HepG2 (cell line): ENCODE data around the gene ASAP2. TPM values are rescaled to one million over a fixed set of nuclear protein-coding genes. Genes with fewer than 3 reads are reported as not detected.

Experiments
- FOXK1 ChIP-seq: sonication (generic); formaldehyde crosslinking; IDR thresholded peaks from 2 replicates; pipeline ENCODE4 v1.4.0; 2020; ENCODE audit warnings: low read depth, missing genetic modification reagents, borderline replicate concordance
- MED13 ChIP-seq: sonication (generic); formaldehyde crosslinking; IDR thresholded peaks from 2 replicates; pipeline ENCODE4 v1.5.0; 2020; ENCODE audit warnings: missing genetic modification reagents
- RORA ChIP-seq: sonication (generic); formaldehyde crosslinking; IDR thresholded peaks from 2 replicates; pipeline ENCODE4 v1.5.0; 2020; ENCODE audit warnings: mild to moderate bottlenecking, missing genetic modification reagents, moderate library complexity
- SRSF1 ChIP-seq: fragments of 200-400 bp; formaldehyde crosslinking; optimal IDR thresholded peaks from 2 replicates; pipeline ENCODE3; 2017; ENCODE audit warnings: mild to moderate bottlenecking, low read depth, low read length, moderate library complexity
- ZFP37 ChIP-seq: sonication (generic); formaldehyde crosslinking; IDR thresholded peaks from 2 replicates; pipeline ENCODE4 v1.4.0; 2020; ENCODE audit warnings: missing genetic modification reagents, borderline replicate concordance
- ZNF468 ChIP-seq: sonication (generic); formaldehyde crosslinking; IDR thresholded peaks from 2 replicates; pipeline ENCODE4 v1.8.0; 2022; ENCODE audit warnings: mild to moderate bottlenecking, moderate library complexity, missing genetic modification reagents
- ZNF501 ChIP-seq: sonication (generic); formaldehyde crosslinking; IDR thresholded peaks from 2 replicates; pipeline ENCODE4 v1.5.1; 2020; ENCODE audit warnings: mild to moderate bottlenecking, moderate library complexity, missing genetic modification reagents
- ZNF512 ChIP-seq: sonication (generic); formaldehyde crosslinking; IDR thresholded peaks from 2 replicates; pipeline ENCODE4 v1.4.0; 2020; ENCODE audit warnings: mild to moderate bottlenecking, missing genetic modification reagents
- ZNF614 ChIP-seq: IDR thresholded peaks from 2 replicates; pipeline ENCODE4 v1.6.1; 2018; ENCODE audit warnings: missing biosample characterization, missing genetic modification reagents, inconsistent platforms, borderline replicate concordance
- ZNF616 ChIP-seq: sonication (generic); formaldehyde crosslinking; IDR thresholded peaks from 2 replicates; pipeline ENCODE4 v1.5.0; 2020; ENCODE audit warnings: low read depth, mild to moderate bottlenecking, missing genetic modification reagents
- ZNF790 ChIP-seq: sonication (generic); formaldehyde crosslinking; IDR thresholded peaks from 2 replicates; pipeline ENCODE4 v1.8.0; 2022; ENCODE audit warnings: missing genetic modification reagents, mild to moderate bottlenecking, borderline replicate concordance
- polyA plus RNA-seq, 8 experiments: library from polyadenylated mRNA; depleted of rRNA in 3 of 8; stranded (reverse) in 7 of 8; unstranded in 1 of 8; fragments of >200 nt; fragmentation: Illumina TruSeq in 4 of 8; extraction: Trizol in 4 of 8; gene quantifications; 2 replicates each; pipeline versions ENCODE4 v1.2.1 to v1.2.3, GENCODE V29; 2011 to 2016; ENCODE audit warnings: low read depth in 4 of 8, missing spikeins in 1 of 8, mixed read lengths in 1 of 8; ENCODE audit not compliant: insufficient read depth in 1 of 8
- total RNA-seq, 5 experiments: library from RNA; depleted of rRNA; stranded (reverse); fragments of >200 nt; fragmentation: Illumina TruSeq; extraction: Trizol; gene quantifications; 2 replicates each; pipeline ENCODE4 v1.2.3, GENCODE V29; 2016; ENCODE audit warnings: low read depth in 1 of 5
- TF ChIP-seq, protein P1 (sequence below): sonication (generic); formaldehyde crosslinking; IDR thresholded peaks from 2 replicates; pipeline ENCODE4 v1.4.0; 2020; ENCODE audit warnings: mild to moderate bottlenecking, missing genetic modification reagents

Gene ASAP2
- total and polyA plus RNA-seq, 2 of the 13 experiments (the other 11 are each of a cell fraction or from before 2014, with no cell fraction given): 7.3 to 22.3 TPM

DNA sequence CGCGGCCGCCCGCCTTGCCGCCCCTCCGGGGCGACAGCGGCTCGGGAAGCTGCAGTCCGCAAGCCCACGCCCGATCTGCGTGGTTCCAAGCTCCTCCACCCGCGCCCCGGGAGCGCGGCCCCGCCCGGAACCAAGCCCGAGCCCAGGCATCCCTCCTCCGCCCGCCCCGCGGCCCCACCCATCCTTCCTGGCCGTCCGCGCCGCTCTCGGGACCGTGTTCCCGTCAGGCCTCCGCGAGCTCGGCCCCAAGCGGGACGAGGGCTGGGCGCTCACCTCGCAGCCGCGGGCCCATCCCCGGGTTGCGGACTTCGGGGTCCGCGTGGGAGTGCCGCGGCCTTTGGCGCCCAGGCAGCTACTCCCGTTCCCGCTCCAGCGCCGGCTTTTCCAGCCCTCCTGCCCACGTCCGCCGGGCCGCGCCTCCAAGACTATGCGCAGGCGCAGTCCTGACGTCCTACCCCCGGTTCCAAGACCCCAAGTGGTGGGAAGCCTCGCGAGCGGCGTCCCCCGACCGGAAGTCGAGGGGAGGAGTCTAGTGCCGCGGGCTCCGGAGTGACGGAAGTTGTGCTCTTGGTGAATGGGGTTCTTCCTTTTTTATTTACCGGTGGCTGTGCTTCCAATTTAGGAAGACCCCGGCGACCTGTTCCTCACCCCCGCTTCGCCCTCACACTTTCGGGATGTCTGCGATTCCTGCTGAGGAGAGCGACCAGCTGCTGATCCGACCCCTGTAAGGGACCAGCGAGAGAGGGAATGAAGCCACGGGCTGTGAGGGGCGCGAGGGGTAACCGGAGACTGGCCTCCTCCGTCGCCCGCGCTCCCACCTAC, 216.7 kb downstream of the ASAP2 start, which contains the start of the genes CPSF3 and ITGB1BP1 (continued):
- no peak for TF ChIP-seq ZNF616 (CRISPR knock-in tag)
- TF ChIP-seq SRSF1: peak; percentile 36
- TF ChIP-seq, protein P1, sequence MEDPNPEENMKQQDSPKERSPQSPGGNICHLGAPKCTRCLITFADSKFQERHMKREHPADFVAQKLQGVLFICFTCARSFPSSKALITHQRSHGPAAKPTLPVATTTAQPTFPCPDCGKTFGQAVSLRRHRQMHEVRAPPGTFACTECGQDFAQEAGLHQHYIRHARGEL: no peak
- no peak for TF ChIP-seq FOXK1 (CRISPR knock-in tag)
- peak; percentile 95 for TF ChIP-seq ZNF501 (CRISPR knock-in tag)
- peak; percentile 26; the same call in 1 of the 2 replicates for TF ChIP-seq ZNF614 (CRISPR knock-in tag)
- TF ChIP-seq ZFP37 (CRISPR knock-in tag): no peak
- TF ChIP-seq ZNF468: no peak
- TF ChIP-seq ZNF790 (CRISPR knock-in tag): peak; percentile 77; the same call in 1 of the 2 replicates
- TF ChIP-seq ZNF512 (CRISPR knock-in tag): peak; percentile 65; the same call in 1 of the 2 replicates
- no peak for TF ChIP-seq RORA (CRISPR knock-in tag)
- peak; percentile 70; the same call in 1 of the 2 replicates for TF ChIP-seq MED13
